NCI-H187 treated with DMSO at 0.1 percent for 48 hours (cell line): ENCODE measurements around the gene UBE3C.
"Not testable (repeated sequence)": the region's sequence is repeated elsewhere in the genome, so short reads cannot be mapped to it uniquely, and the experiment has no call there.

Experiments
- DNase-seq: peaks from one replicate; lab custom pipeline; 2025; lab: John Stamatoyannopoulos, UW

Gene UBE3C

DNA sequence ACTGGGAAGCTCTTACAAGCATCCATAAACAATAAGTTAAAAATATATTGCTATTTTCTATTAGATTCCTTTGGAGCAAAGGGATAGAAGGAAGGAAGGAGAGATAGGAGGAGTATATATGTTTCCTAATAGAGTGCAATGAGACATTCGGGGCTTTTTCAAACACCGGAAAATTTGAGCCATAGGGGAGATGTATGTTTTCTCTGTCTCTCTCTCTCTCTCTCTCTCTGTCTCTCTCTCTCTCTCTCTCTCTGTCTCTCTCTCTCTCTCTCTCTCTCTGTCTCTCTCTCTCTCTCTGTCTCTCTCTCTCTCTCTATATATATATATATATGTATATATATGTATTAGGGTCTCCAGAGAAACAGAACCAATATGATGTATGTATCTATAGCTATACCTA is 7.9 kb upstream of the UBE3C start:
- not testable (repeated sequence) for DNase-seq

DNA sequence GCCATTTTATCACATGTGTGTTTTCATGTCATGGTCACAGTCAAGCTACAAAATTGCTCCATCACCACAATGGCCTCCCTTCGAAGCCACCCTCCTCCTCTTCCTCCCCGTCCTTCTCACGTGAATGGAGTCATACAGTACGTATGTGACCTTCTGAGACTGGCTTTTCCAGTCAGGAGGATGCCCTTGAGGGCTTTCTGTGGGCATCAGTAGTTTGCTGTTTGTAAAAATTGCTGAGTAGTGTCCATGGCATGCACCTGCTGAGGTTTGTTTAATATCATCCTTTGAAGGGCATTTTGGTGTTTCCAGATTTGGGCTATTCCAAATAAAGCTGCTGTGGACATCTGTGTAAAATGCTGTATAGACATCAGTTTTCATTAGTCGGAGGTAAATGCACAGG is 5.9 kb upstream of the UBE3C start:
- DNase-seq = no peak

DNA sequence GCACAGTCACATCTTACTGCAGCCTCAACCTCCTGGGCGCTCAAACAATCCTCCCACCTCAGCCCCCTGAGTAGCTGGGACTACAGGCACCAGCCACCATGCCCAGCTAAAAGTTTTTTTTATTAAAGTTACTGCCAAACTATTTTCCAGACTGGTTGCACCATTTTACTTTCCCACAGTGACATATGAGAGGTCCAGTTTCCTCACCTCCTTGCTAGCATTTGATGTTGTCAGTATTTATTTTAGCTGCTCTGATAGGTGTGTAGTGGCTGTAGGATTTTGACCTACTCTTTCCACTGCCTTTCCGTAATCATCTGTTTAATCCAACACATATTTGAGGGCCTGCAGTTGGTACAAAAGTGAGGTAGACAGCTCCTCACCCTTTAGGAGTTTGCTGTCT is 5.4 kb upstream of the UBE3C start:
- no peak for DNase-seq

DNA sequence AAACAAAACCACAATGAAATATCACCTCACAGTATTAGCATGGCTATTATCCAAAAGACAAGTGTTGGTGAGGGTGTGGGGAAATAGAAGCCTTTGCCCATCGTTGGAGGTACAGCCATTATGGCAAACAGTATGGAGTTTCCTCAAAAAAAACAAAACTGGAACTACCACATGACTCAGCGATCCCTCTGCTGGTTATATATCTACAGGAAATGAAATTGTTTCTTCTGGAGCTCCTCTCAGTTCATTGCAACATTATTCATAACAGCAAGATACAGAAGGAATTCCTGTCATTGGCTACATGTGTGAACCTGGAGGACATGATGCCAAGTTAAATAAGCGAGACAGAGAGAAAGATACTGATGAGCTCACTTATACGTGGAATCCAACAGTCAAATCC is 2.4 kb upstream of the UBE3C start:
- no peak for DNase-seq

DNA sequence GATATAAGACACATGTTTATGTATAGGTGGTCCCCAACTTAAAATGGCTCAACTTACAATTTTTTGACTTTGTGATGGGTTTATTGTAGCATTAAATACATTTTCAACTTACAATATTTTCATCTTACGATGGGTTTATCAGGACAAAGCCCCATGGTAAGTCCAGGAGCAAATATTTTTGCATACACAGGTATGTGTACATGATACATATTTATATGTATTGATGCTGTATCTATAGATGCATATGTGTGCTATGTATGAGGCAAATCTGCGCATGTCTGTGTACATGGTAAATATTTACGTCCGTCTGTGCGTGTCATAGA is 664 bp upstream of the UBE3C start:
- no peak for DNase-seq

DNA sequence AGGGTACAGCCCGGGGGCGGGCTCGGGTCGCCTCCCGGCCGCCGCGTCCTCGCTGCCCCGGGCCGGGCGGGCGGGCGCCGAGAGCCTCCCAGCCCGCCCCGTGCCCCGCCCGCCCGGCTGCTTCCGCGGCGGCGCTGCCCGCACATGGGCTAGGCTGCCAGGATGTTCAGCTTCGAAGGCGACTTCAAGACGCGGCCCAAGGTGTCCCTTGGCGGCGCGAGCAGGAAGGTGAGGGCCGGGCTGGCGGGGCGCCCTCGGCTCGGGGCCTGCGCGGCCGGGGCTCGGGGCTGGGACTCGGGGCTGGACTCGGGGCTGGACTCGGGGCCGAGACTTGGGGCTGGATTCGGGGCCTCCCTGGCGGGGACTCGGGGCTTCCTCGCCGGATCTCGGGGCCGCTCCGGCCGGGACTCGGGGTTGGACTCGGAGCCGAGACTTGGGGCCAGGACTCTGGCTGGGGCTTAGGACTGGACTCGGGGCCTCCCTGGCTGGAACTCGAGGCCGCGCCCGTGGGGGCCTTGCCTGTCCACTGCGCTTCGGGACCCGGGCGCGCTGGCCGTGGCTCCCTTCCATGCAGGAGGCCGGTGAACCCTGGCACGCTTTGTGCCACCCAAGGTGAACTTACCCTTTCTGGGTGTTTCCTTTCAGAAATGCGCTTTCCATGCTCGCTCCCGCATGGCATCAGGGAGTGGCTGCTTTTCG is 534 bp downstream of the UBE3C start:
- DNase-seq = no peak

DNA sequence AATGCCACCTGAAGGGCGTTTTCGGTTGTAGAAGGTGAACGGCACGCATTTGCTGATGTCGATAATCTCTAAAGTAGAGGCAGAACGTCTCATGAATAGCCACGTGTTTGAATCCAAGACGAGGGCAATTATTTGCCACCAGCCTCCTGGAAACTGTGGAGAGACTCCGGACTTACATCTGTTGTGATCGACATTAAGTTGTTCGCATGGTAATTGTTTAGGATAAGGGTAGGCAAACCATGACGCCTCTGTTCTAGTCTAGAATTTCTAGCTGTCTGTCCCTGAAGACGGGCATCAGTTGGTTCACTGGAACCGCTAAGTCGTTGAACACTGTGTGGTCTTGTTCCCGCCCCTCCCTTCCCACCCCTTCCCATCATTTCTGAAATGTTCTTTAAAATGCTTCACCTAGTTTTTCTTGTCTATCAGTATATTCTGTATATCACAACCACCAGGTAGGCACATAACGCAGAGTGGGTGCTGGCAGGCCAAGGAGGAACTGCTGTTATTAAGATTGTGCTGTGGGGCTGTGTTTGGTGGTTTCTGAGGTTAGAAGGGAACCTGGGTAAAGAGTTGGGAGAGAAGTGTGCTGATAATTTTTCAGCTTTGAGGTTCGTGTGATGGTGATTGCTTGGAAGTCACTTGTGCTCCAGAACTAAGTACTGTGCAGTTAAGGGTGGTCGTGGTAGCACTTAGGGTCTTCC is 1.2 kb downstream of the UBE3C start:
- DNase-seq = no peak

DNA sequence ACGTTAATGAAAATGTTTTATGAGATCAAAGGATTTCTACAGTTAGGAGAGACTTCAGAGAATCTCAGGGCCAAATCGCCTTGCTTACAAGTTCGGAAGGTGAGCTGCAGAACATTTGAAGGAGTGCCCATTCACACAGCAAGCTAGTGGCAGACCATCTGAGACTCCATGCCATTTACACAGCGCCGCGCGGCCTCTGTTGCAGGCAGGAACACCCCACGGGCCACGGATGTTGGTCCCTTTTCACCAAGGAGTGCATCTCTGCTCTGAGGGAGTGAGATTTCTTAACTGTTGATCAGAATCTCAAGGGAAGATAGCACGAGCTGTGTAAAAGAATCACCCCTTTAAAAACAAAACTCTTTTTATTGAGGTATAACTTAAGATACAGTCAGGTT is 1.8 kb downstream of the UBE3C start:
- DNase-seq = no peak

DNA sequence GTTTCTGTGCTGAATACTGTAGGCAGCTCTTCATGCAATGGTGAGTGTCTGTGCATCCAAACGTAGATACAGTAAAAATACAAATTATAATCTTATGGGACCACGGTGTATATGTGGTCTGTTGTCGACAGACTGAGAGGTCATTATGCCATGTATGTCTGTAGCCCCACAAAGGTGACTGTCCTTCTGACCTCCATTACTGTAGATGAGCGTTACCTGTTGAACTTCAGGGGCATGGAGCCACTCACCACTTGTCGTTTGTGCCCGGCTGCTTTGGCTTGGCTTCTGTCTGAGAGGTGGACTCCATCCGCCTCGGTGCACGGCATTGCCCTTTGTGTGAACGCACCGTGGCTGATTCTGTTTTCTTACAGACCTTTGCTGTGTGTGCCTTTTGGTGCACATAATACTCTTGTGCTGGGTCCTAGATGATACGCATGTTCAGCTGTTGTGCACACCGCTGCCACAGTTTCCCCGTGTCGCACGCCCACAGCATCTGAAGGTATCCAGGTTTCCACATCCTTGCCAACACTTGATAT is 2.9 kb downstream of the UBE3C start:
- no peak for DNase-seq

DNA sequence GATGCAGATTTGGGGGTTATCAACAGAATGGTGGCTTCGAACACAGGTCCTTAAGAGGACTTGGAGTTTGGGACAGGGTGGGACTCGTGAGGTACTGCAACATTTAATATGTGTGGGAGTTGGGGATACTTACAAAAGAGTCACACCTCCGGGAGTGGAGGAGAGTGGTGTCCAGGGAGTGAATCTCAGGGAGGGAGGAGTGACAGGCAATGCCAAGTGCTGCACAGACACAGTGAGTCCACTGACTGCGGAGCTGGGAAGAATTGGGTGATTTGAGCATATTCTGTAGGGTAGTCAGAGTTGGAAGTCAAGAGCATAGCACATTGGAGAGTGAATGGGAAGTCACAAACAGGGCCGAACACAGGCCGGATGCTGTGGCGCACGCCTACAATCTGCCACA is 5.1 kb downstream of the UBE3C start:
- DNase-seq = no peak

DNA sequence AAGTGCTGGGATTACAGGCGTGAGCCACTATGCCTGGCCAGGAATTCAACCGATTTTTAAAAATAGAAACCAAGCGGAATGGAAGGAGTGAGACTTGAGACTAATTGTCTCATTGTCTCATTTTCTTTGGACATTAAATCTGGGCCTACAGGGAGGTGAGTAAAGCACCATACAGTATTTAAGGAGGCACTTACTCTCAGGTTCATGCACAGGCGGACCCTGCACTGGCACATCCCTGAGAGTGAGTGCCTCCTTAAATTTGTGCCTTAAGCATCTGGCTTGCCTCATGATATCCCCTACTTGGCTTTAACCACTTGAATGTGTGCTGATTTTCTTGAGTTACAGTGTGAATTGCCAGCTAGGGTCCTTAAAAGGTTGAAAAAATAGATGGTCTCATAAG is 10.6 kb downstream of the UBE3C start:
- DNase-seq = no peak

DNA sequence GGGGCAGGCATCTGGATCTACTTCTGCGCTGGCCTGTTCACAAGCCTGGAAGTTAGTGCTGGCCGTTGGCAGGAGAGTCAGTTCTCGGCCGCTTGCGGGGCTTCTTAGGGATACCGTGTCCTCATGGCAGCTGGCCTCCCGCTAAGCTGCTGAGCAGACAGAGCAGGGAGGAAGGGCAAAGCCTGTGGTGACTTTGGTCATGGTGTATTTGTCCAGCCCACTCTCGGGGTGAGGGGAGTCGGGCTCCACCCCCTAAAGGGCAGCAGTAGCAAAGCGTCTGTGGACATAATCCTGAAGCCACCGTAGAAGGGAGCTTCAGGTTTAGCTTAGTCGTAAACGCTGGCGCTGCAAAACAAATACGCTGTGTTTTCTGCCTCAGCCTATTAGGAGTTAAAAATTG is 12.2 kb downstream of the UBE3C start:
- no peak for DNase-seq

DNA sequence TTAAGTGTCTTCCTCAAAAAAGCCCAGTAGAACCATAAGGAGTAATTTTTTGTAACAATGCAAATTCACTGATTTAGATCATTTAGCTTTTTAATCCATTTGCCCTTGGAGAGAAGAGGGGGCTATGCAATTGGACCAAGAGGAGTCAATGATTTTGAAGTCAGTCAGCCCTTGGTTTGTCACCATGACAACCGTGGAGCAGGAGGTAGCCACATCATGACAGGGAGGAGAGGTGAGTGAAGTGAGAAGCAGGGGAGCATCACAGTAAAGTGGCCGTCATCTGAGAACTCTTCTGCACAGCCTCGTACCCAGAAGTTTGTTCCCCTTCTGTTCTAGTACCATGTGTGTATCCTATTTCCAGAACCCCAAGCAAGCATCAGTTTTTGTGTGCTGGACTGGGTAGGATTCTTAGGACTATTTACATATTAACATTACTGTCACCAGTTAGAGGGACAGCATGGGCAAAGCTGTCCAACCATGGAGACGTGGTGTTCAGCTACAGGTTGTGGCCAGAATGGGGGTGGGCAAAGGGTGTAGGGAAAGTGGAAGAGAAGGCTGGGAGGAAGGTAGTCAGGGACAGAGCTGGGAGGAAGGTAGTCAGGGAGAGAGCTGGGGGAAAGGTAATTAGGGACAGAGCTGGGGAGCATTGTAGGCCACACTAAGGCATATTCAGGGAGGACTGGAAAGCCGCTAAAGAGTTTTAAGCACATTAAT is 13.1 kb downstream of the UBE3C start:
- no peak for DNase-seq

DNA sequence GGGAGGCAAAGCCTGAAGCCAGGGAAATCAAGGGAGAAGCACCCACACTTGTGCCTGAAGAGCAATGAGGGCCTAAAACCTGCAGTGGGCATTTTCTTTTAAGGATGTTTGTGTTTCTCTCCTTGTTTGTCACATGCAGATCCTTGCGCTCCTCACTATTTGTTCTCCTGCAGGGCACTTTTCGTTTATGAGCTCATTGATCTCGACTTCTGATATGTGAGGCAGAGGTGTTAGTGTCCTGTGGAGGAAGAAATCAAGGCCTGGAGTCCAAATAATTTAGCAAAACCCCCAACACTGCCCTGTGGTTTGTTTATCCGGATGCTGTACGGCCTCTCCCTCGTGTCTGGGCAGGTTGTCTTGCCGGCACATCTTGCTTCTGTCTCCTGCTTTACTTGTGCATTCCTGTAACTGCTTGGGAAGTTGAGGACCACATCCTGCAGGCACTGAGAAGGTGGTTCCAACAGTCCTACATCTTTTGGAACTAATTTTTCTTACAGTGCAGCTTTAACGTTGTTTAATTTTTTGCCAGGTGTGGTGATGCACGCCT is 13.7 kb downstream of the UBE3C start:
- DNase-seq = no peak

DNA sequence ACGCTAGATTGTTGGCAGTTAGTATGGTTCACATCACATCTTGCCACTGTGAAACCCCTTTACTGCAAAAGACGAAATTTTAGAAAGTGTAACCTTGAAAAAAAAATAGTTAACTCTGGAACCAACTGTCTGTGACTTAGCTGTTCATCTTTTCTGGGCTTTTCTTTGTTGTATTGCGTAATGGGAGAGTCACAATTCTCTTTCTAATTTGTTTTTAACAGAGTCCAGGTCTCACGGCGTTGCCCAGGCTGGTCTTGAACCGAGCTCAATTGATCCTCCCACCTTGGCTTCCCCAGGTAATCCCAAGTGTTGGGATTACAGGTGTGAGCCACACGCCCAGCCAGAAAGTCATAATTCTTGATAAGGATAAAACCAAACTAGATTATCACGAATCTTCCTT is 14.5 kb downstream of the UBE3C start:
- DNase-seq = no peak

DNA sequence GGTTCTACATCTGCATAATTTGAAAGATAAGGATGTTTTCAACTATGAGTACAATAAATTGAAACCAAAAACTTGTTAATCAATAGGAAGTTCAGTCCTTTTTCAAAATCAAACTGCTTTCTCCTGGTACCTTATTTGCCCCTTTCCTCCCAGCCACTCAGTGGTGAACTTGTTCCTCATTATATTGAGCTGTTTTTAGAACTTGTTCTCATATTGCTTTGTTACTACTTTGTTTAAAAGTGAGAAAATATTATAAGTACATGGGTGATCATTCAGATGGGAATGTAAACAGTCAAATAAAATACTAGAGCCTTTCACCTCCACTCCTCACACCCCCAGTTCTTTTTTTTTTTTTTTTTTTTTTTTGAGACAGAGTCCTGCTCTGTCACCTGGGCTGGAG is 17.2 kb downstream of the UBE3C start:
- DNase-seq = no peak

DNA sequence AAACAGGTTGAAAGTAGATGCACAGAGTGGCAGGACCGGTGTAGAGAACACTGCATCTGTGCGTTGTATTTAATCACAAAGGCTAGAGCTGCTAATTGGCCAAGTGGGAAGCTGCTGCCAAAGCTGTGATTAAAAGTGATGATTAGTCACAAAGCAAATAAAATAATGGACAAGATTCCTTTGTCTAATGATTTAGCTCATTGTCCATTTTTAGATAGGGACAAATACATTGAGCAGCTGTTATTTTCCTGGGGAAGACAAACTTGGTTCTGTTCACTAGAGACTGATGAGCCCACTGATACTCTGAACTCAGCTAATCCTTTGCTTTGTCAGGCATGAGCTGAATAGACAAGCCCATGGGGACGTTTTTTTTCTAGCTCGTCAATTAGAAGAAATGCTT is 19.7 kb downstream of the UBE3C start:
- DNase-seq = no peak

DNA sequence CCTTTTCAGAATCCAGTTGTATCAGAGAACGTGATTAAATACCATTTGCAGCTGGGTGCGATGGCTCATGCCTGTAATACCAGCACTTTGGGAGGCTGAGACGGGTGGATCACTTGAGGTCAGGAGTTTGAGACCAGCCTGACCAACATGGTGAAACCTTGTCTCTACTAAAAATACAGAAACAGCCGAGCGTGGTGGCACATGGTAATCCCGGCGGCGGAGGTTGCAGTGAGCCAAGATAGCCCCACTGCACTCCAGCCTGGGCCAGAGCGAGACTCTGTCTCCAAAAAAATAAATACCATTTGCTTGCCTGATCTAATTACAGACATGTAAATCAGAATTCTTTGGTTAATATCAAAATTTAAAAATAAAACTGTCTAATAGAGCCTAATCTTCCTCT is 20.8 kb downstream of the UBE3C start:
- not testable (repeated sequence) for DNase-seq

DNA sequence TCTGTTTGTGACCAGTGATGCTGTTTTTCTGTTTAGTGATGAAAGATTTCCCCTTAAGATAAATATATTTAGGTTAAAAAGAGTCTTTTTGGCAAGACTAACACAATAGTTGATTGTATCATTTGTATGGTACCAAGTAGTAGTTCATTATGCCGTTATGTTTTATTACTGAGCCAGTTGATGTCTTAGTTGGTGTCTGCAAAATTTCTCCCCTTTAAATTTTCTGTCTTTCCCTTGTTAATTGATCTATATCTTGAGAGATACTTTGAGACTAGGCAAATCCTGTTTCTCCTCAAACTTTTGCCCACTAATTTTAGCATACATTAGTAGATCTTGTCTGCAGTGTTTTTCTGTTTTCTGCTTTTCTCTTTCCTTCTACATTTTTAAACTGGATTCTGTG is 21.7 kb downstream of the UBE3C start:
- DNase-seq = no peak

DNA sequence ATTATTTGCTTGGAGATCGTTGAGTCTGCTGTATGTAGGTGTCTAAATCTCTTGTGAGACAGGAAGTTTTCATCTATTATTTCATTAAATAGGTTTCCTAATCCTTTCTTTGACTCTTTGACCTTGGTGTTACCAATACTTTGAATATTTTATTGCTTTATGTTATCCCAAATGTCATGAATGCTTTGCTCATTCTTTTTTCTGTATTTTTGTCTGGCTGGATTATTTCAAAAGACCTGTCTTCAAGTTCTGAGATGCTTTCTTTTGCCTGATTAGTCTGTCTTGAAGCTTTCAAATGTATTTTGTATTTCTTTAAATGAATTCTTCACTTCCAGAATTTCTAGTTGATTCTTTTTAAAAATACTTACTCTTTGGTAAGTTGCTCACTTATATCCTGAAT is 27.3 kb downstream of the UBE3C start:
- DNase-seq = no peak

DNA sequence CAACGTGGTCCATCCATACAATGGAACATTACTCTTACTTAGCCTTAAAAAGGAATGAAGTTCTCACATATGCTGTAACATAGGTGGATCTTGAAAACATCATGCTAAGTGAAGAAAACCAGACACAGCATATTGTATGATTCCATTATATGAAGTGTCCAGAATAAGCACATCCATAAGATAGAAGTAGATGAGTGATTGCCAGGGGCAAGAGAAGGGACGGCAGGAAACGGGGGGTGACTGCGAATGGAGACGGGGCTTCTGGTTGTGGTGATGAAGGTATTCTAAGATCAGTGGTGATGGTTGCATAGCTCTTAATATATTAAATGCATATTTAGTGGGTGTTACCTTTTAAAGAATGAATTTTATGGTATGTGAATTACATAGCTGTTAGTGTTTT is 29.8 kb downstream of the UBE3C start:
- no peak for DNase-seq

DNA sequence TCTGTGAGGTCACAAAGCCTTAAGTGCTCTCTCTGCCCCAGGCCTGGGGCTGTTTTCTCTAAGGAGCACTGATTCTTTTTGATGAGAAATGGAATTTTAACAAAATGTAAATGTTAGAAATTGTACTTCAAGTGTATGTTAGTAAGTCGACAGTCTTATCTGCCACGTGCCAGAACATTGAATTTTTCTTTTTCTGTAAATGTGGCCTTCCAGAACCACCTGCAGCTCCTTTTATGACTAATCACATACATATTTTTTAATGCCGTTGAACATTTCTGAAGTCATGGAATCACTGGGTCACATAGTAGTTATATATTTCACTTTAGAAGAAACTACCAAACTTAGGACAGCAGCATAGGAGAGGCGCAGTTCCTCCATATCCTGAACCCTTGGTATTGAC is 38.0 kb downstream of the UBE3C start:
- DNase-seq = no peak
